Psoas muscle (tissue), 8 donors: ENCODE data around the gene C5. TPM values are rescaled to one million over a fixed set of nuclear protein-coding genes. Genes with fewer than 3 reads are reported as not detected.

Experiments
- ATAC-seq, 4 donors: fragments of 200-7000 bp; cut with Tn5 transposase; one replicate each; pipeline ENCODE4 v1.9.1; 2020; ENCODE audit warnings: moderate library complexity in 3 of 4, mild to moderate bottlenecking in 2 of 4
- DNase-seq, 2 donors: peaks; one replicate each; pipeline ENCODE4 v3.0.0-alpha.2; 2020
- H3K27ac ChIP-seq: fragments of 200-600 bp; one replicate; pipeline ENCODE4 v1.8.0; 2022
- H3K27me3 ChIP-seq, 3 donors: fragments of 200-600 bp in 1 of 3; one replicate each; pipeline versions ENCODE4 v1.6.1 to v1.8.0; 2013 to 2022; ENCODE audit warnings: low read length in 2 of 3, mild to moderate bottlenecking in 2 of 3, moderate library complexity in 1 of 3; ENCODE audit not compliant: insufficient read depth in 3 of 3
- H3K36me3 ChIP-seq, 2 donors: fragments of 200-600 bp in 1 of 2; one replicate each; pipeline versions ENCODE4 v1.6.1 to v1.8.0; 2013 to 2022; ENCODE audit warnings: low read depth in 1 of 2, mild to moderate bottlenecking in 1 of 2, moderate library complexity in 1 of 2; ENCODE audit not compliant: insufficient read depth in 1 of 2
- H3K4me1 ChIP-seq: fragments of 200-600 bp; one replicate; pipeline ENCODE4 v1.8.0; 2022
- H3K4me3 ChIP-seq: fragments of 200-600 bp; one replicate; pipeline ENCODE4 v1.8.0; 2022; ENCODE audit warnings: mild to moderate bottlenecking
- H3K9me3 ChIP-seq: fragments of 200-600 bp; one replicate; pipeline ENCODE4 v1.8.0; 2022
- CTCF ChIP-seq: fragments of 200-600 bp; IDR thresholded peaks from one replicate; pipeline ENCODE4 v1.8.0; 2022; ENCODE audit warnings: antibody characterized with exemption
- WGBS, 3 donors: extraction: QIAGEN DNeasy Blood & Tissue Kit; methylation state at CpG; one replicate each; pipeline versions ENCODE4 v1.1.6 to v1.1.7; 2013; 5-methylcytosine and 5-hydroxymethylcytosine counted together
- intact Hi-C, 2 donors: fragments of 100-400 bp; cut with DNase I; formaldehyde crosslinking; loops; one replicate each; pipeline versions ENCODE4 v1.11.0 to v1.14.2; 2022
- polyA plus RNA-seq, 3 donors: library from polyadenylated mRNA; stranded (reverse); fragments of 200-250 nt; gene quantifications; one replicate each; pipeline ENCODE4 v1.2.3, GENCODE V29; 2013
- total RNA-seq, 4 donors: library from RNA; stranded (reverse); fragmentation: NEBNext Ultra II Directional in 2 of 4; extraction: Animal tissue kit (Norgen Biotek cat#: 25700) in 2 of 4; gene quantifications; one replicate each; pipeline versions ENCODE4 v1.2.1 to v1.2.4, GENCODE V29; 2021 to 2023
- donor health status: healthy with polysubstance abuse.
- donor health status: DM: no; HTN: no; CAD: no; lungs with moderate emphysema.
- donor health status: Bipolar disorder and iron deficiency.
- donor health status: healthy.
- donor health status: DM: yes; HTN: yes; CAD: no.
- donor health status: DM: no; HTN: no; CAD: no.
- donor health status: DM: no; HTN: no; CAD: no.
- donor health status: DM: yes; HTN: yes; CAD: no.

C5 gene
- total and polyA plus RNA-seq, 7 donors: 0.13 to 1.1 (median 0.39) TPM

- no peak for DNase-seq
- WGBS, 3 donors: 65 to 76% (median 74%) methylated on average over 3 of the region's 3 CpGs
- ATAC-seq: no peak
- H3K27me3 ChIP-seq: no peaks in the 10 kb centered on the region
- H3K27ac ChIP-seq: no peak overlapping the region
- intact Hi-C loops: no loop called here
- H3K4me3 ChIP-seq: no peak overlapping the region
- H3K4me1 ChIP-seq: no peaks in the 10 kb centered on the region
- TF ChIP-seq CTCF: no peak
- no peaks in the 10 kb centered on the region for H3K9me3 ChIP-seq
- no peaks in the 10 kb centered on the region for H3K36me3 ChIP-seq
Observed at GRCh38 chr9:120996409-120996808, 53.7 kb downstream of the C5 start.

- 81 to 84% (median 84%) methylated on average over 4 of the region's 4 CpGs for WGBS, 3 donors
- no peak overlapping the region for H3K4me3 ChIP-seq
- no peaks in the 10 kb centered on the region for H3K4me1 ChIP-seq
- no peaks in the 10 kb centered on the region for H3K9me3 ChIP-seq
- DNase-seq: no peak
- no peaks in the 10 kb centered on the region for H3K36me3 ChIP-seq
- no peak for ATAC-seq
- no peak for TF ChIP-seq CTCF
- H3K27ac ChIP-seq: no peak overlapping the region
- no peaks in the 10 kb centered on the region for H3K27me3 ChIP-seq
- intact Hi-C loops: loop anchor here in 1 of 2 donors (5.0 kb wide), 1 partner anchor 68 kb away; no protein-coding TSS in a partner anchor
Observed at GRCh38 chr9:120989065-120989464, 61.0 kb downstream of the C5 start.

- DNase-seq: no peak
- H3K9me3 ChIP-seq: no peaks in the 10 kb centered on the region
- H3K4me1 ChIP-seq: no peaks in the 10 kb centered on the region
- H3K27me3 ChIP-seq: no peaks in the 10 kb centered on the region
- 7 to 12% (median 8%) methylated on average over 2 of the region's 2 CpGs for WGBS, 3 donors
- intact Hi-C loops: loop anchor here (2.0 to 5.0 kb wide), 2 partner anchors 71 to 75 kb away; no protein-coding TSS in a partner anchor
- H3K4me3 ChIP-seq: no peak overlapping the region
- no peak overlapping the region for H3K27ac ChIP-seq
- ATAC-seq: peak in 1 of 4 donors; percentile 64
- no peaks in the 10 kb centered on the region for H3K36me3 ChIP-seq
- peak; percentile 47 for TF ChIP-seq CTCF
Observed at GRCh38 chr9:120985819-120986222, 64.3 kb downstream of the C5 start.

GRCh38 chr9:120983259-120983837, 66.7 kb downstream of the C5 start:
- intact Hi-C loops: no loop called here

More at GRCh38 chr9:120983259-120983837, 66.7 kb downstream of the C5 start:
- no peak for ATAC-seq
- Histone ChIP-seq H3K27ac (no peak overlapping the region), H3K27me3 (no peaks in the 10 kb centered on the region), H3K36me3 (no peaks in the 10 kb centered on the region), H3K4me1 (no peaks in the 10 kb centered on the region), H3K9me3 (no peaks in the 10 kb centered on the region), H3K4me3 (no peak overlapping the region)
- TF ChIP-seq CTCF: no peak
- 87 to 97% (median 91%) methylated on average over 3 of the region's 3 CpGs for WGBS, 3 donors
- no peak for DNase-seq
